WERI-Rb-1 (cell line): Measurements from ENCODE around the gene AP1S3.

Experiments
- DNase-seq: peaks from one replicate; pipeline ENCODE4 v3.0.0-alpha.2; 2020
- H3K27ac ChIP-seq: fragments of 250-450 bp; sonication (Bioruptor Pico); 2 replicates; pipeline ENCODE4 v1.5.1; 2020; ENCODE audit warnings: mild to moderate bottlenecking, moderate library complexity
- H3K27me3 ChIP-seq: fragments of 250-450 bp; sonication (Bioruptor Pico); 2 replicates; pipeline ENCODE4 v1.5.1; 2021; ENCODE audit warnings: mild to moderate bottlenecking, low read depth, moderate library complexity; ENCODE audit not compliant: insufficient read depth, severe bottlenecking
- H3K36me3 ChIP-seq: fragments of 250-450 bp; sonication (Bioruptor Pico); 2 replicates; pipeline ENCODE4 v1.5.1; 2020; ENCODE audit warnings: mild to moderate bottlenecking, moderate library complexity
- H3K4me3 ChIP-seq: 2 replicates; pipeline ENCODE4 v1.5.1; 2011; ENCODE audit warnings: low read depth, mild to moderate bottlenecking, control low read depth, low read length
- H3K9me3 ChIP-seq: fragments of 250-450 bp; sonication (Bioruptor Pico); 2 replicates; pipeline ENCODE4 v1.5.1; 2021; ENCODE audit warnings: mild to moderate bottlenecking, moderate library complexity; ENCODE audit not compliant: severe bottlenecking
- TF ChIP-seq, protein P1 (sequence below): IDR thresholded peaks from 2 replicates; pipeline ENCODE4 v1.5.1; 2011; ENCODE audit warnings: low read depth, mild to moderate bottlenecking, control low read depth, inconsistent platforms, low read length

Gene AP1S3

DNA sequence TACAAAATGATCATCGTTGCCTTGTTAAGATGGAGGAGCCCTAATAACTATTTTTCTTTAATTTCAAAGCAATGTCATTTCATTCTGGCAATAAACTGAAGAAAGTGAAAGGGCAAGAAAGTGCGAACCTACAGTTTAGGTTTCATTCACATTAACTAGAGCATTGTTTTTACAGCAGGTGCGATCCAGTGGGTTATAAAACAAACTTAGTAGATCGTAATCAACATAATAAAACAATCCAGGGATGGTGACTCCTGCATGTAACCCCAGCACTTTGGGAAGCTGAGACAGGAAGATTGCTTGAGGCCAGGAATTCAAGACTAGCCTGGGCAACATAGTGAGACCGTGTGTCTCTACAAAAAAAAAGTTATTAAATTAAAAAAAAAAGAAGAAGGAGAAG is 51.1 kb downstream of the AP1S3 start:
- H3K27me3 ChIP-seq: no peaks in the 10 kb centered on the region
- H3K27ac ChIP-seq: no peak overlapping the region
- H3K9me3 ChIP-seq: no peaks in the 10 kb centered on the region
- no peak for DNase-seq
- H3K36me3 ChIP-seq: no peaks in the 10 kb centered on the region
- H3K4me3 ChIP-seq: no peak overlapping the region
- TF ChIP-seq, protein P1, sequence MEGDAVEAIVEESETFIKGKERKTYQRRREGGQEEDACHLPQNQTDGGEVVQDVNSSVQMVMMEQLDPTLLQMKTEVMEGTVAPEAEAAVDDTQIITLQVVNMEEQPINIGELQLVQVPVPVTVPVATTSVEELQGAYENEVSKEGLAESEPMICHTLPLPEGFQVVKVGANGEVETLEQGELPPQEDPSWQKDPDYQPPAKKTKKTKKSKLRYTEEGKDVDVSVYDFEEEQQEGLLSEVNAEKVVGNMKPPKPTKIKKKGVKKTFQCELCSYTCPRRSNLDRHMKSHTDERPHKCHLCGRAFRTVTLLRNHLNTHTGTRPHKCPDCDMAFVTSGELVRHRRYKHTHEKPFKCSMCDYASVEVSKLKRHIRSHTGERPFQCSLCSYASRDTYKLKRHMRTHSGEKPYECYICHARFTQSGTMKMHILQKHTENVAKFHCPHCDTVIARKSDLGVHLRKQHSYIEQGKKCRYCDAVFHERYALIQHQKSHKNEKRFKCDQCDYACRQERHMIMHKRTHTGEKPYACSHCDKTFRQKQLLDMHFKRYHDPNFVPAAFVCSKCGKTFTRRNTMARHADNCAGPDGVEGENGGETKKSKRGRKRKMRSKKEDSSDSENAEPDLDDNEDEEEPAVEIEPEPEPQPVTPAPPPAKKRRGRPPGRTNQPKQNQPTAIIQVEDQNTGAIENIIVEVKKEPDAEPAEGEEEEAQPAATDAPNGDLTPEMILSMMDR: no peak

DNA sequence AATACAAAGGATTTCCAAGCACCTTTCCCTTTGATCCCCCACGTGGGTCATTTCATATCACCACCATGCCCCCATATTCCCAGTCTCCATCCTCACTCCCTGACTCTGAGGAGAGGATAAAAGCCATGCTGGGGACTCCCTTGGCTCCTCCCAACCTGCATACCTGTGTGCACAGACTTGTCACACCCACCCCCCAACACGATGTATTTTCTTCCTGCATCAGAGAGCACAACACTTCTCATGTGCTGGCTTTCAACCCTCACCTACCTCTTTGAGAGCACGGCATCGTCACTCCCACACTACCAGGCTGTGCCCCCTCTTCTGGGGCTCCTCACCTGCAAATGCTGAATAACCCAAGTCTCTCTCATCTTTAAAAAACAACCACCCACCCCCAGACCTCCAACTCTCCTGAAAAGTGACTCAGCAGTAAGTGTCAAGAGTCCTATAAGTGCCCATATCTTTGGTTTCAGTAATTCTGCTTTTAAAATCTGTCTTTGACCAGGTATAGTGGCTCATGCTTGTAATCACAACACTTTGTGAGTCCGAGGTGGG is 53.1 kb downstream of the AP1S3 start:
- Histone ChIP-seq H3K36me3 (no peaks in the 10 kb centered on the region), H3K4me3 (no peak overlapping the region), H3K9me3 (no peaks in the 10 kb centered on the region), H3K27me3 (no peaks in the 10 kb centered on the region), H3K27ac (no peak overlapping the region)
- TF ChIP-seq, protein P1: no peak
- DNase-seq: no peak

DNA sequence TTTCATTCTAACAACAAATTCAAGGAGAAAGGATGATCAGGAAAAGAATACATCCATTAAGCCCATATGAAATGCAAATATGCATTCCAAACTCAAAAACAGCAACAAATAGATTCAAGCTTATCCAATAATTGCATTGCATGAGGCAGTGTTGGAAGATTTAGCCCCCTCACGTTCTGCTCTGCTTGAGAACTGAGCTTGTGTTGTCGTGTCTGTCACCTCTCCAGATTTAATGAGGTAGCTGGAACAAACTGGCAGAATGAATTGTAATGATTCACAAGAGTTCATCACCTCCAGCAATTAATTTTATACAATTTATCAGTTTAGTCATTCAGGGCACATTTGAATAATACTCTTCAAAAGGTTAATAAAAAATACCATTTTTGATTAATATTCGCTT is 54.8 kb downstream of the AP1S3 start:
- H3K36me3 ChIP-seq: no peaks in the 10 kb centered on the region
- H3K27me3 ChIP-seq: no peaks in the 10 kb centered on the region
- H3K27ac ChIP-seq: no peak overlapping the region
- no peak overlapping the region for H3K4me3 ChIP-seq
- no peaks in the 10 kb centered on the region for H3K9me3 ChIP-seq
- no peak for DNase-seq
- TF ChIP-seq, protein P1: no peak

DNA sequence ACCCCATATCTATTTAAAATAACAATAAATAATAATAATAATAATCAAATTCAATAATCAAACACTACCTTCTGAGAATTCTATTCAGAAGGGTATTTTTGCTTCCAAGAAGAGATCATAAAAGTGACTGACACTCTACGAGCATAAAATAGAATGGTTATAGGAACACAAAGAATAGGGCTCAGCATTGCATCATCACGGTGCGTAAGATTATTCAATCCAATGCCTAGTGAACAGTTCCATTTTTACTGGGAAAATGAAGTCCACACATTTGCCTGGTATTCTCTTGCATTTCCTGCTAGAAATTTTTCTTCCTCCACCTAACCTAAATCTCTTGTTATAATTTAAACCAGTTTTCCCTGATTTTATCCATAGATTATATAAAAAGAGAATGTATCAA is 55.8 kb downstream of the AP1S3 start:
- no peaks in the 10 kb centered on the region for H3K9me3 ChIP-seq
- no peaks in the 10 kb centered on the region for H3K27me3 ChIP-seq
- no peak overlapping the region for H3K4me3 ChIP-seq
- TF ChIP-seq, protein P1: no peak
- no peak for DNase-seq
- H3K27ac ChIP-seq: no peak overlapping the region
- H3K36me3 ChIP-seq: no peaks in the 10 kb centered on the region

DNA sequence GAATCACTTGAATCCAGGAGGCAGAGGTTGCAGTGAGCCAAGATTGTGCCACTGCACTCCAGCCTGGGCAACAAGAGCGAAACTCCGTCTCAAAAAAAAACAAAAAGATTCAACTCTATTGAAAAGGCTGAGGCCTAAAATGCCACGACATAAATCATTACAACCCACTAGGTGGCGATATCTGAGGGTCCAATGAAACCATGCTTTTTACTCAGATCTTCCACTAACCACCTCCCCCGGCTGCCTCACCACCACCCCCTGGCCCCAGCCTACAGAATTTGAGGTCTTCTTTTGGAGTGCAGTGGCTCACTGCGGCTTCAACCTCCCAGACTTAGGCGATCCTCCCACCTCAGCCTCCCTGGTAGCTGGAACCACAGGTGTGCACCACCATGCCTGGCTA is 57.5 kb downstream of the AP1S3 start:
- peak; percentile 41 for DNase-seq
- Histone ChIP-seq H3K27ac (no peak overlapping the region), H3K27me3 (no peaks in the 10 kb centered on the region), H3K4me3 (no peak overlapping the region), H3K36me3 (no peaks in the 10 kb centered on the region), H3K9me3 (no peaks in the 10 kb centered on the region)
- TF ChIP-seq, protein P1: peak; percentile 49

DNA sequence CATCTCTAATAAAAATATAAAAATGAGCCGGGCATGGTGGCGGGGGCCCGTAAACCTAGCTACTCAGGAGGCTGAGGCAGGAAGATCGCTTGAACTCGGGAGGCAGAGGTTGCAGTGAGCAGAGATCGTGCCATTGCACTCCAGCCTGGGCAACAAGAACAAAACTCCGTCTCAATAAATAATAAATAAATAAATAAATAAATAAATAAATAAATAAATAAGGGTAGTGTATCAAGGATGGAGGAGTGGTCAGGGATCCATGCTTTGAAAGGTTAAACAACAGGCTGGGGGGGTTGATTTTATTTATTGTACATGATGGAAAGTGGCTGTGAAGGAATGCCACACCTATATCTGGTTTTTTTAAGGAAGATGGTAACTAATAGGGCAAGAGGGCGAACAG is 63.2 kb downstream of the AP1S3 start:
- no peak overlapping the region for H3K27ac ChIP-seq
- no peaks in the 10 kb centered on the region for H3K27me3 ChIP-seq
- no peak for DNase-seq
- TF ChIP-seq, protein P1: no peak
- no peak overlapping the region for H3K4me3 ChIP-seq
- no peaks in the 10 kb centered on the region for H3K9me3 ChIP-seq
- H3K36me3 ChIP-seq: no peaks in the 10 kb centered on the region
